WTC11 (cell line): ENCODE results near the gene TIMP4. TPM values are rescaled to one million over a fixed set of nuclear protein-coding genes. Genes with fewer than 3 reads are reported as not detected.

Source experiments
- ATAC-seq: fragments of 200-7000 bp; cut with Tn5 transposase; 2 replicates; pipeline ENCODE4 v1.10.0; 2021; ENCODE audit warnings: mild to moderate bottlenecking, moderate library complexity
- CTCF ChIA-PET: fragments of 300-600 bp; sonication (Branson Sonifier 250); formaldehyde crosslinking; loops from one replicate; lab custom pipeline; 2021; ENCODE audit warnings: antibody characterized with exemption; lab: Charles Lee
- POLR2A ChIA-PET: fragments of 350-600 bp; sonication (Branson Sonifier 250); formaldehyde crosslinking; loops from one replicate; lab custom pipeline; 2021; ENCODE audit warnings: antibody characterized with exemption; lab: Charles Lee
- DNase-seq: peaks from one replicate; pipeline ENCODE4 v3.0.0; 2021; ENCODE audit warnings: low spot score
- H3K27ac Mint-ChIP-seq: 2 replicates; pipeline ENCODE4 v1.8.0; 2021; ENCODE audit warnings: mixed read lengths
- H3K27me3 Mint-ChIP-seq: 2 replicates; pipeline ENCODE4 v1.8.0; 2021; ENCODE audit warnings: low read depth, mild to moderate bottlenecking, moderate library complexity, mixed read lengths
- H3K36me3 Mint-ChIP-seq: 2 replicates; pipeline ENCODE4 v1.8.0; 2021; ENCODE audit warnings: mixed read lengths
- H3K4me1 Mint-ChIP-seq: 2 replicates; pipeline ENCODE4 v1.8.0; 2022; ENCODE audit warnings: mixed read lengths
- H3K4me3 Mint-ChIP-seq: 2 replicates; pipeline ENCODE4 v1.8.0; 2021; ENCODE audit warnings: mild to moderate bottlenecking, moderate library complexity, mixed read lengths
- H3K9me3 Mint-ChIP-seq: 2 replicates; pipeline ENCODE4 v1.8.0; 2021; ENCODE audit warnings: mixed read lengths
- FOXK1 ChIP-seq: sonication (generic); formaldehyde crosslinking; IDR thresholded peaks from 2 replicates; pipeline ENCODE4 v1.8.0; 2022; ENCODE audit warnings: mild to moderate bottlenecking, moderate library complexity, missing genetic modification reagents
- FOXP1 ChIP-seq: sonication (generic); formaldehyde crosslinking; IDR thresholded peaks from 2 replicates; pipeline ENCODE4 v1.8.0; 2022; ENCODE audit warnings: missing genetic modification reagents, mild to moderate bottlenecking, moderate library complexity, borderline replicate concordance
- GABPB1 ChIP-seq: sonication (generic); formaldehyde crosslinking; IDR thresholded peaks from 2 replicates; pipeline ENCODE4 v1.8.1; 2023; ENCODE audit warnings: mild to moderate bottlenecking, missing genetic modification reagents
- GTF2I ChIP-seq: fragments of 250-450 bp; sonication (Bioruptor Pico); conservative IDR thresholded peaks from 2 replicates; pipeline ENCODE4 v1.4.0; 2021; ENCODE audit warnings: mild to moderate bottlenecking
- KAT7 ChIP-seq: sonication (generic); formaldehyde crosslinking; IDR thresholded peaks from 2 replicates; pipeline ENCODE4 v1.8.1; 2023; ENCODE audit warnings: missing genetic modification reagents, mild to moderate bottlenecking, borderline replicate concordance
- NFATC4 ChIP-seq: fragments of 250-450 bp; sonication (Bioruptor Pico); IDR thresholded peaks from 2 replicates; pipeline ENCODE4 v1.9.0; 2021; ENCODE audit warnings: mild to moderate bottlenecking
- NFYB ChIP-seq: sonication (generic); formaldehyde crosslinking; conservative IDR thresholded peaks from 2 replicates; pipeline ENCODE4 v1.8.0; 2022; ENCODE audit warnings: low read depth, missing genetic modification reagents
- PRRX2 ChIP-seq: fragments of 250-450 bp; sonication (Bioruptor Pico); IDR thresholded peaks from 2 replicates; pipeline ENCODE4 v1.8.0; 2021; ENCODE audit warnings: mild to moderate bottlenecking
- RORB ChIP-seq: fragments of 250-450 bp; sonication (Bioruptor Pico); IDR thresholded peaks from 2 replicates; pipeline ENCODE4 v1.9.0; 2021; ENCODE audit warnings: mild to moderate bottlenecking
- ZNF317 ChIP-seq: sonication (generic); formaldehyde crosslinking; IDR thresholded peaks from 2 replicates; pipeline ENCODE4 v1.8.1; 2023; ENCODE audit warnings: low read depth, mild to moderate bottlenecking, moderate library complexity, missing genetic modification reagents, borderline replicate concordance
- ZNF416 ChIP-seq: fragments of 250-450 bp; sonication (Bioruptor Pico); IDR thresholded peaks from 2 replicates; pipeline ENCODE4 v1.9.0; 2021; ENCODE audit warnings: mild to moderate bottlenecking, inconsistent platforms
- total RNA-seq: library from RNA; stranded (reverse); gene quantifications from 3 replicates; pipeline ENCODE4 v1.2.3, GENCODE V29; 2021
- TF ChIP-seq, protein P1 (sequence below): sonication (generic); formaldehyde crosslinking; IDR thresholded peaks from 2 replicates; pipeline ENCODE4 v1.8.0; 2023; ENCODE audit warnings: missing genetic modification reagents
- TF ChIP-seq, protein P2 (sequence below): sonication (generic); formaldehyde crosslinking; IDR thresholded peaks from 2 replicates; pipeline ENCODE4 v1.8.0; 2023; ENCODE audit warnings: mild to moderate bottlenecking, missing genetic modification reagents
- TF ChIP-seq, protein P3 (sequence below): sonication (generic); formaldehyde crosslinking; IDR thresholded peaks from 2 replicates; pipeline ENCODE4 v1.8.0; 2022; ENCODE audit warnings: mild to moderate bottlenecking, missing genetic modification reagents
- TF ChIP-seq, protein P4 (sequence below): fragments of 250-450 bp; sonication (Bioruptor Pico); IDR thresholded peaks from 2 replicates; pipeline ENCODE4 v1.8.0; 2021; ENCODE audit warnings: mild to moderate bottlenecking
- TF ChIP-seq, protein P5 (sequence below): sonication (generic); formaldehyde crosslinking; IDR thresholded peaks from 2 replicates; pipeline ENCODE4 v1.8.1; 2023; ENCODE audit warnings: mild to moderate bottlenecking, missing genetic modification reagents, moderate library complexity
- TF ChIP-seq, protein P6 (sequence below): sonication (generic); formaldehyde crosslinking; IDR thresholded peaks from 2 replicates; pipeline ENCODE4 v1.8.1; 2023; ENCODE audit warnings: mild to moderate bottlenecking, missing genetic modification reagents, moderate library complexity
- TF ChIP-seq, protein P7 (sequence below): sonication (generic); formaldehyde crosslinking; IDR thresholded peaks from 2 replicates; pipeline ENCODE4 v1.8.1; 2022; ENCODE audit warnings: low read depth, missing genetic modification reagents, borderline replicate concordance
- TF ChIP-seq, protein P8 (sequence below): sonication (generic); formaldehyde crosslinking; IDR thresholded peaks from 2 replicates; pipeline ENCODE4 v1.8.1; 2023; ENCODE audit warnings: mild to moderate bottlenecking, moderate library complexity, missing genetic modification reagents
- TF ChIP-seq, protein P9 (sequence below): sonication (generic); formaldehyde crosslinking; IDR thresholded peaks from 2 replicates; pipeline ENCODE4 v1.8.1; 2022; ENCODE audit warnings: low read depth, mild to moderate bottlenecking, moderate library complexity, missing genetic modification reagents, borderline replicate concordance

Gene TIMP4
- total RNA-seq, 1 experiment from 2014 or later: 11.8 TPM

DNA sequence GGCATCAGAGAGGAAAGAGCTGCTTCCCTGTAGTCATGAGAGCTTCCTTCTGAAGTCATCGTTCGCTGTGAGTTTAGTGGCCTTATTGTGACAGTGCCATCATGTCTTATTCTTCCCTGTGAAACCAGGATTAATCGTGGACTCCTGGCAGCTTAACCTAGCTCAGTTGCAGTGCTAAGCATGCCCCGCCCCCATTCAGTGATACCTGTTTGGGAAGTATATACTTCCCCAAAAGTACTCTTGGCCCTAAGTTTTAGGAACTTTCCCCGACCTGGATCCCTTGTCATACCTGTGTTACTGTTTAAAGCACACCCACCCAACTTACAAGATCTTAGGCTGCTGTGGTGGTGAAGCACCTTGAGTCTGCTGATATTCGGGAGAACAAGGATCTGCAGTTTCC lies 32.1 kb upstream of the TIMP4 start:
- H3K27me3 Mint-ChIP-seq: no peaks in the 10 kb centered on the region
- ChIA-PET POLR2A (no interaction called here), CTCF (interaction anchor here (0.9 to 1.0 kb wide), 3 partner anchors 15 to 289 kb away, joined by 3 to 4 read pairs (median 3); no protein-coding TSS in a partner anchor)
- no peak for DNase-seq
- H3K4me1 Mint-ChIP-seq: peaks cover 9% of the 10 kb centered on the region
- H3K27ac Mint-ChIP-seq: no peak overlapping the region
- H3K4me3 Mint-ChIP-seq: no peak overlapping the region
- TF ChIP-seq, protein P1, sequence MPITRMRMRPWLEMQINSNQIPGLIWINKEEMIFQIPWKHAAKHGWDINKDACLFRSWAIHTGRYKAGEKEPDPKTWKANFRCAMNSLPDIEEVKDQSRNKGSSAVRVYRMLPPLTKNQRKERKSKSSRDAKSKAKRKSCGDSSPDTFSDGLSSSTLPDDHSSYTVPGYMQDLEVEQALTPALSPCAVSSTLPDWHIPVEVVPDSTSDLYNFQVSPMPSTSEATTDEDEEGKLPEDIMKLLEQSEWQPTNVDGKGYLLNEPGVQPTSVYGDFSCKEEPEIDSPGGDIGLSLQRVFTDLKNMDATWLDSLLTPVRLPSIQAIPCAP (CRISPR knock-in tag): no peak
- TF ChIP-seq GTF2I (CRISPR knock-in tag) (no peak), PRRX2 (no peak), FOXP1 (CRISPR knock-in tag) (no peak), FOXK1 (no peak), NFYB (CRISPR knock-in tag) (no peak), KAT7 (CRISPR knock-in tag) (no peak)
- TF ChIP-seq, protein P2, sequence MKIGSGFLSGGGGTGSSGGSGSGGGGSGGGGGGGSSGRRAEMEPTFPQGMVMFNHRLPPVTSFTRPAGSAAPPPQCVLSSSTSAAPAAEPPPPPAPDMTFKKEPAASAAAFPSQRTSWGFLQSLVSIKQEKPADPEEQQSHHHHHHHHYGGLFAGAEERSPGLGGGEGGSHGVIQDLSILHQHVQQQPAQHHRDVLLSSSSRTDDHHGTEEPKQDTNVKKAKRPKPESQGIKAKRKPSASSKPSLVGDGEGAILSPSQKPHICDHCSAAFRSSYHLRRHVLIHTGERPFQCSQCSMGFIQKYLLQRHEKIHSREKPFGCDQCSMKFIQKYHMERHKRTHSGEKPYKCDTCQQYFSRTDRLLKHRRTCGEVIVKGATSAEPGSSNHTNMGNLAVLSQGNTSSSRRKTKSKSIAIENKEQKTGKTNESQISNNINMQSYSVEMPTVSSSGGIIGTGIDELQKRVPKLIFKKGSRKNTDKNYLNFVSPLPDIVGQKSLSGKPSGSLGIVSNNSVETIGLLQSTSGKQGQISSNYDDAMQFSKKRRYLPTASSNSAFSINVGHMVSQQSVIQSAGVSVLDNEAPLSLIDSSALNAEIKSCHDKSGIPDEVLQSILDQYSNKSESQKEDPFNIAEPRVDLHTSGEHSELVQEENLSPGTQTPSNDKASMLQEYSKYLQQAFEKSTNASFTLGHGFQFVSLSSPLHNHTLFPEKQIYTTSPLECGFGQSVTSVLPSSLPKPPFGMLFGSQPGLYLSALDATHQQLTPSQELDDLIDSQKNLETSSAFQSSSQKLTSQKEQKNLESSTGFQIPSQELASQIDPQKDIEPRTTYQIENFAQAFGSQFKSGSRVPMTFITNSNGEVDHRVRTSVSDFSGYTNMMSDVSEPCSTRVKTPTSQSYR (CRISPR knock-in tag): no peak
- TF ChIP-seq, protein P3, sequence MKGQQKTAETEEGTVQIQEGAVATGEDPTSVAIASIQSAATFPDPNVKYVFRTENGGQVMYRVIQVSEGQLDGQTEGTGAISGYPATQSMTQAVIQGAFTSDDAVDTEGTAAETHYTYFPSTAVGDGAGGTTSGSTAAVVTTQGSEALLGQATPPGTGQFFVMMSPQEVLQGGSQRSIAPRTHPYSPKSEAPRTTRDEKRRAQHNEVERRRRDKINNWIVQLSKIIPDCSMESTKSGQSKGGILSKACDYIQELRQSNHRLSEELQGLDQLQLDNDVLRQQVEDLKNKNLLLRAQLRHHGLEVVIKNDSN (CRISPR knock-in tag): no peak
- TF ChIP-seq, protein P4, sequence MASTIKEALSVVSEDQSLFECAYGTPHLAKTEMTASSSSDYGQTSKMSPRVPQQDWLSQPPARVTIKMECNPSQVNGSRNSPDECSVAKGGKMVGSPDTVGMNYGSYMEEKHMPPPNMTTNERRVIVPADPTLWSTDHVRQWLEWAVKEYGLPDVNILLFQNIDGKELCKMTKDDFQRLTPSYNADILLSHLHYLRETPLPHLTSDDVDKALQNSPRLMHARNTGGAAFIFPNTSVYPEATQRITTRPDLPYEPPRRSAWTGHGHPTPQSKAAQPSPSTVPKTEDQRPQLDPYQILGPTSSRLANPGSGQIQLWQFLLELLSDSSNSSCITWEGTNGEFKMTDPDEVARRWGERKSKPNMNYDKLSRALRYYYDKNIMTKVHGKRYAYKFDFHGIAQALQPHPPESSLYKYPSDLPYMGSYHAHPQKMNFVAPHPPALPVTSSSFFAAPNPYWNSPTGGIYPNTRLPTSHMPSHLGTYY (CRISPR knock-in tag): no peak
- H3K36me3 Mint-ChIP-seq: no peaks in the 10 kb centered on the region
- no peak for ATAC-seq
- H3K9me3 Mint-ChIP-seq: no peaks in the 10 kb centered on the region

DNA sequence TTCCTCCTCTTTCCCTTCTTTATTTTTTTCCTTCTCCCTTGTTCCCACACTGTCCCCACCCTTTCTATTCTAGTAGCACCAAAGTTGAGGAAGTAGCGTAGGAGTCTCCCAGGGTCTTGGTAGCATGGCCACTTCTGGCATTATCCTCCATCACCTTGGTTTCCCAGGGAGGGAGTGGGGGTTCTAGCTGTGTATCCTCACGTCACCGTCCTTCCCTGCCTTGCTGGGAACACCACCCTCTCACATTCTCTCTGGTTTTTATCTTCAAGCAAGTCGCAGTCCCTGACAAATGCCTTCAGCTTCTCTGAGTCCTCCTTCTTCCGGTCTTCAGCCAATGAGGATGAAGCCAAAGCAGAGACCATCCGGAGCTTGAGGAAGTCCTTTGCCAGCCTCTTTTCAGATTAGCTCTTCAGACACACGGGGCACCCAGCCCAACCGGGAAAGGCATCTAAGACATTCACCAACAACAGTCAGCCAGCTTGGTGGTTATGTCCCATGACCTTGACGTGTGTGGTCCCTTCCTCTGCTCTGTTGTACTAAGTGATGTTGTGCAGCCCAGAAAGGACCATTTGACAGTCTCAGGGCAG lies 31.6 kb upstream of the TIMP4 start:
- Mint-ChIP-seq H3K9me3 (no peaks in the 10 kb centered on the region), H3K4me3 (no peak overlapping the region), H3K4me1 (peaks cover 9% of the 10 kb centered on the region), H3K36me3 (no peaks in the 10 kb centered on the region), H3K27me3 (no peaks in the 10 kb centered on the region), H3K27ac (no peak overlapping the region)
- POLR2A ChIA-PET: no interaction called here
- no peak for ATAC-seq
- CTCF ChIA-PET: interaction anchor here (0.9 to 1.0 kb wide), 3 partner anchors 15 to 290 kb away, joined by 3 to 4 read pairs (median 3); no protein-coding TSS in a partner anchor
- no peak for DNase-seq
- TF ChIP-seq ZNF317 (no peak), FOXP1 (CRISPR knock-in tag) (no peak), ZNF416 (CRISPR knock-in tag) (no peak), KAT7 (CRISPR knock-in tag) (no peak), NFATC4 (no peak), RORB (no peak), GABPB1 (CRISPR knock-in tag) (no peak), FOXK1 (no peak)
- TF ChIP-seq, protein P5, sequence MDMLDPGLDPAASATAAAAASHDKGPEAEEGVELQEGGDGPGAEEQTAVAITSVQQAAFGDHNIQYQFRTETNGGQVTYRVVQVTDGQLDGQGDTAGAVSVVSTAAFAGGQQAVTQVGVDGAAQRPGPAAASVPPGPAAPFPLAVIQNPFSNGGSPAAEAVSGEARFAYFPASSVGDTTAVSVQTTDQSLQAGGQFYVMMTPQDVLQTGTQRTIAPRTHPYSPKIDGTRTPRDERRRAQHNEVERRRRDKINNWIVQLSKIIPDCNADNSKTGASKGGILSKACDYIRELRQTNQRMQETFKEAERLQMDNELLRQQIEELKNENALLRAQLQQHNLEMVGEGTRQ (CRISPR knock-in tag): no peak
- TF ChIP-seq, protein P6, sequence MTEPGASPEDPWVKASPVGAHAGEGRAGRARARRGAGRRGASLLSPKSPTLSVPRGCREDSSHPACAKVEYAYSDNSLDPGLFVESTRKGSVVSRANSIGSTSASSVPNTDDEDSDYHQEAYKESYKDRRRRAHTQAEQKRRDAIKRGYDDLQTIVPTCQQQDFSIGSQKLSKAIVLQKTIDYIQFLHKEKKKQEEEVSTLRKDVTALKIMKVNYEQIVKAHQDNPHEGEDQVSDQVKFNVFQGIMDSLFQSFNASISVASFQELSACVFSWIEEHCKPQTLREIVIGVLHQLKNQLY (CRISPR knock-in tag): no peak
- TF ChIP-seq, protein P7, sequence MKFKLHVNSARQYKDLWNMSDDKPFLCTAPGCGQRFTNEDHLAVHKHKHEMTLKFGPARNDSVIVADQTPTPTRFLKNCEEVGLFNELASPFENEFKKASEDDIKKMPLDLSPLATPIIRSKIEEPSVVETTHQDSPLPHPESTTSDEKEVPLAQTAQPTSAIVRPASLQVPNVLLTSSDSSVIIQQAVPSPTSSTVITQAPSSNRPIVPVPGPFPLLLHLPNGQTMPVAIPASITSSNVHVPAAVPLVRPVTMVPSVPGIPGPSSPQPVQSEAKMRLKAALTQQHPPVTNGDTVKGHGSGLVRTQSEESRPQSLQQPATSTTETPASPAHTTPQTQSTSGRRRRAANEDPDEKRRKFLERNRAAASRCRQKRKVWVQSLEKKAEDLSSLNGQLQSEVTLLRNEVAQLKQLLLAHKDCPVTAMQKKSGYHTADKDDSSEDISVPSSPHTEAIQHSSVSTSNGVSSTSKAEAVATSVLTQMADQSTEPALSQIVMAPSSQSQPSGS: no peak
- TF ChIP-seq, protein P4 (CRISPR knock-in tag): no peak
- TF ChIP-seq, protein P8, sequence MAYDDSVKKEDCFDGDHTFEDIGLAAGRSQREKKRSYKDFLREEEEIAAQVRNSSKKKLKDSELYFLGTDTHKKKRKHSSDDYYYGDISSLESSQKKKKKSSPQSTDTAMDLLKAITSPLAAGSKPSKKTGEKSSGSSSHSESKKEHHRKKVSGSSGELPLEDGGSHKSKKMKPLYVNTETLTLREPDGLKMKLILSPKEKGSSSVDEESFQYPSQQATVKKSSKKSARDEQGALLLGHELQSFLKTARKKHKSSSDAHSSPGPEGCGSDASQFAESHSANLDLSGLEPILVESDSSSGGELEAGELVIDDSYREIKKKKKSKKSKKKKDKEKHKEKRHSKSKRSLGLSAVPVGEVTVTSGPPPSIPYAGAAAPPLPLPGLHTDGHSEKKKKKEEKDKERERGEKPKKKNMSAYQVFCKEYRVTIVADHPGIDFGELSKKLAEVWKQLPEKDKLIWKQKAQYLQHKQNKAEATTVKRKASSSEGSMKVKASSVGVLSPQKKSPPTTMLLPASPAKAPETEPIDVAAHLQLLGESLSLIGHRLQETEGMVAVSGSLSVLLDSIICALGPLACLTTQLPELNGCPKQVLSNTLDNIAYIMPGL (CRISPR knock-in tag): no peak
- TF ChIP-seq, protein P9, sequence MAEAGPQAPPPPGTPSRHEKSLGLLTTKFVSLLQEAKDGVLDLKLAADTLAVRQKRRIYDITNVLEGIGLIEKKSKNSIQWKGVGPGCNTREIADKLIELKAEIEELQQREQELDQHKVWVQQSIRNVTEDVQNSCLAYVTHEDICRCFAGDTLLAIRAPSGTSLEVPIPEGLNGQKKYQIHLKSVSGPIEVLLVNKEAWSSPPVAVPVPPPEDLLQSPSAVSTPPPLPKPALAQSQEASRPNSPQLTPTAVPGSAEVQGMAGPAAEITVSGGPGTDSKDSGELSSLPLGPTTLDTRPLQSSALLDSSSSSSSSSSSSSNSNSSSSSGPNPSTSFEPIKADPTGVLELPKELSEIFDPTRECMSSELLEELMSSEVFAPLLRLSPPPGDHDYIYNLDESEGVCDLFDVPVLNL (CRISPR knock-in tag): no peak
